Keratinocyte (primary cell): ENCODE measurements around the gene GARIN5B. TPM values are rescaled to one million over a fixed set of nuclear protein-coding genes. Genes with fewer than 3 reads are reported as not detected.

Source experiments
- DNase-seq: peaks from one replicate; pipeline ENCODE4 v3.0.0-alpha.2; 2011; ENCODE audit warnings: low read depth, missing footprints, low spot score
- FAIRE-seq: peaks from 2 replicates; lab custom pipeline; 2011; peaks lifted over from hg19 to GRCh38; lab: Jason Lieb, UNC
- H2AFZ ChIP-seq: 2 replicates; pipeline ENCODE4 v1.6.0; 2012; ENCODE audit warnings: low read length, control low read depth, inconsistent platforms; ENCODE audit not compliant: control insufficient read depth
- H3K27ac ChIP-seq: 2 replicates; pipeline ENCODE4 v1.5.1; 2011; ENCODE audit warnings: low read length; ENCODE audit not compliant: control insufficient read depth, insufficient read depth
- H3K27me3 ChIP-seq: 3 replicates; pipeline ENCODE4 v1.6.0; 2011; ENCODE audit warnings: low read length; ENCODE audit not compliant: control insufficient read depth, insufficient read depth; ENCODE audit errors: extremely low read depth
- H3K36me3 ChIP-seq, 2 experiments: 2 replicates in 1 of 2; 3 replicates in 1 of 2; pipeline ENCODE4 v1.5.1; 2011; ENCODE audit warnings: low read length in 2 of 2, mild to moderate bottlenecking in 1 of 2; ENCODE audit not compliant: control insufficient read depth in 2 of 2, insufficient read depth in 2 of 2; ENCODE audit errors: extremely low read depth in 1 of 2
- H3K4me1 ChIP-seq: 3 replicates; pipeline ENCODE4 v1.5.1; 2011; ENCODE audit warnings: low read length; ENCODE audit not compliant: control insufficient read depth, insufficient read depth; ENCODE audit errors: extremely low read depth
- H3K4me2 ChIP-seq: 3 replicates; pipeline ENCODE4 v1.6.0; 2011; ENCODE audit warnings: low read depth, low read length; ENCODE audit not compliant: control insufficient read depth, insufficient read depth; ENCODE audit errors: extremely low read depth
- H3K4me3 ChIP-seq, 3 experiments: fragments of 200-600 bp in 1 of 3; sonication (generic) in 1 of 3; 2 replicates in 2 of 3; 3 replicates in 1 of 3; pipeline ENCODE4 v1.5.1; 2011 to 2016; ENCODE audit warnings: low read length in 3 of 3, mild to moderate bottlenecking in 3 of 3, control low read depth in 2 of 3, inconsistent platforms in 1 of 3, low read depth in 1 of 3, mixed read lengths in 1 of 3, mixed run types in 1 of 3, moderate library complexity in 1 of 3; ENCODE audit not compliant: control insufficient read depth in 2 of 3, insufficient read depth in 2 of 3; ENCODE audit errors: extremely low read depth in 1 of 3
- H3K79me2 ChIP-seq: 2 replicates; pipeline ENCODE4 v1.6.0; 2012; ENCODE audit warnings: low read length; ENCODE audit not compliant: control insufficient read depth, insufficient read depth
- H3K9ac ChIP-seq: 3 replicates; pipeline ENCODE4 v1.6.0; 2011; ENCODE audit warnings: low read length; ENCODE audit not compliant: control insufficient read depth, insufficient read depth; ENCODE audit errors: extremely low read depth
- H3K9me1 ChIP-seq: 3 replicates; pipeline ENCODE4 v1.6.0; 2011; ENCODE audit warnings: low read length; ENCODE audit not compliant: control insufficient read depth, insufficient read depth; ENCODE audit errors: extremely low read depth
- H3K9me3 ChIP-seq: 2 replicates; pipeline ENCODE4 v1.5.1; 2012; ENCODE audit warnings: low read depth, low read length; ENCODE audit not compliant: control insufficient read depth
- H4K20me1 ChIP-seq: 3 replicates; pipeline ENCODE4 v1.6.0; 2011; ENCODE audit warnings: low read length; ENCODE audit not compliant: control insufficient read depth, insufficient read depth; ENCODE audit errors: extremely low read depth
- CTCF ChIP-seq, 3 experiments: IDR thresholded peaks in 1 of 3; conservative IDR thresholded peaks in 1 of 3; optimal IDR thresholded peaks in 1 of 3; 2 replicates in 2 of 3; 3 replicates in 1 of 3; pipeline versions ENCODE3 to v1.5.1; 2011; ENCODE audit warnings: low read length in 3 of 3, mild to moderate bottlenecking in 3 of 3, moderate library complexity in 2 of 3, control low read depth in 1 of 3, inconsistent platforms in 1 of 3; ENCODE audit not compliant: insufficient read depth in 2 of 3; ENCODE audit errors: extremely low read depth in 1 of 3
- EZH2 ChIP-seq: IDR thresholded peaks from one replicate; pipeline ENCODE4 v1.6.1; 2012; ENCODE audit warnings: inconsistent platforms, mild to moderate bottlenecking, low read length, moderate library complexity
- dilution Hi-C: fragments of 300-500 bp; cut with MboI; formaldehyde crosslinking; loops from one replicate; pipeline ENCODE4 v1.7.0; 2020; ENCODE audit warnings: low sequenced_read_pairs; ENCODE audit not compliant: extremely low pct_ligation_motif_present
- polyA plus RNA-seq, 5 experiments: library from polyadenylated mRNA; depleted of rRNA in 3 of 5; stranded (reverse) in 3 of 5; stranded (forward) in 1 of 5; unstranded in 1 of 5; fragments of >200 nt; gene quantifications; 1 replicate in 1 of 5; 2 replicates in 3 of 5; 3 replicates in 1 of 5; pipeline versions ENCODE4 v1.2.1 to v1.2.3, GENCODE V29; 2011 to 2012; ENCODE audit warnings: missing spikeins in 2 of 5, low read depth in 1 of 5, low replicate concordance in 1 of 5

Gene GARIN5B
- polyA plus RNA-seq, 1 donor (not counting 4 experiments of a cell fraction or from before 2014, with no cell fraction given) = not detected

- Histone ChIP-seq H3K9me3 (no peaks in the 10 kb centered on the region), H3K4me3 (peak overlapping the region; percentile 63 to 78 (median 76)), H3K4me2 (peak overlapping the region; percentile 77), H3K27me3 (peaks cover 15% of the 10 kb centered on the region), H3K79me2 (no peaks in the 10 kb centered on the region), H3K9me1 (no peaks in the 10 kb centered on the region), H4K20me1 (no peaks in the 10 kb centered on the region), H2AFZ (peak overlapping the region; percentile 63), H3K27ac (peak overlapping the region; percentile 36), H3K9ac (peak overlapping the region; percentile 69), H3K4me1 (peaks cover 15% of the 10 kb centered on the region), H3K36me3 (no peaks in the 10 kb centered on the region)
- DNase-seq (no peak), FAIRE-seq (no peak)
- TF ChIP-seq EZH2 = no peak
- TF ChIP-seq CTCF (optimal IDR thresholded peaks at IDR 0.05 in 1 of 3, IDR thresholded peaks at IDR 0.05 in 1 of 3, conservative IDR thresholded peaks at IDR 0.05 in 1 of 3; ENCODE audit: extremely low read depth in 1 of 3, insufficient read depth in 2 of 3, low read length in 3 of 3) = no peak
- dilution Hi-C loops = no loop called here
Observed at GRCh38 chr19:55369653-55370304, 6.7 kb upstream of the GARIN5B start.

- no peak for FAIRE-seq
- Histone ChIP-seq H3K9me1 (no peaks in the 10 kb centered on the region), H3K27ac (no peak overlapping the region), H3K9ac (peak overlapping the region; percentile 41), H3K36me3 (no peaks in the 10 kb centered on the region), H3K4me2 (peak overlapping the region; percentile 32), H3K27me3 (peaks cover 12% of the 10 kb centered on the region), H3K79me2 (no peaks in the 10 kb centered on the region), H3K4me3 (peak overlapping the region; percentile 37 to 49 (median 38)), H3K9me3 (no peaks in the 10 kb centered on the region), H3K4me1 (peaks cover 15% of the 10 kb centered on the region), H4K20me1 (no peaks in the 10 kb centered on the region), H2AFZ (no peak overlapping the region)
- DNase-seq = no peak
- dilution Hi-C loops = no loop called here
- TF ChIP-seq CTCF (optimal IDR thresholded peaks at IDR 0.05 in 1 of 3, IDR thresholded peaks at IDR 0.05 in 1 of 3, conservative IDR thresholded peaks at IDR 0.05 in 1 of 3; ENCODE audit: extremely low read depth in 1 of 3, insufficient read depth in 2 of 3, low read length in 3 of 3) = no peak
- no peak for TF ChIP-seq EZH2
Observed at GRCh38 chr19:55368701-55369563, 5.9 kb upstream of the GARIN5B start.
